ENCODE results near the gene BAIAP3.
"Not testable (repeated sequence)": the region's sequence is repeated elsewhere in the genome, so short reads cannot be mapped to it uniquely, and the experiment has no call there.

BAIAP3 gene

GRCh38 chr16:1317479-1318267 lies 15.8 kb upstream of the BAIAP3 start:
- DNase-seq = no peak

- no peak for DNase-seq
These were observed 15.2 kb upstream of the BAIAP3 start for GRCh38 chr16:1318268-1318545.

GRCh38 chr16:1319041-1319440 lies 14.4 kb upstream of the BAIAP3 start:
- no peak for DNase-seq

- DNase-seq = no peak
These were observed 13.3 kb upstream of the BAIAP3 start for GRCh38 chr16:1320097-1320496.

- DNase-seq = no peak
These were observed 12.7 kb upstream of the BAIAP3 start for GRCh38 chr16:1320658-1321240.

- no peak for DNase-seq
These were observed 11.0 kb upstream of the BAIAP3 start for GRCh38 chr16:1322407-1322806.

GRCh38 chr16:1323296-1324239 lies 9.9 kb upstream of the BAIAP3 start:
- DNase-seq = no peak

GRCh38 chr16:1324286-1324826 lies 9.1 kb upstream of the BAIAP3 start:
- no peak for DNase-seq

- no peak for DNase-seq
These were observed 8.2 kb upstream of the BAIAP3 start for GRCh38 chr16:1325261-1325660.

GRCh38 chr16:1325673-1326371 lies 7.6 kb upstream of the BAIAP3 start:
- no peak for DNase-seq

GRCh38 chr16:1326391-1326790 lies 7.1 kb upstream of the BAIAP3 start:
- DNase-seq = no peak

- DNase-seq = no peak
These were observed 6.4 kb upstream of the BAIAP3 start for GRCh38 chr16:1326946-1327618.

GRCh38 chr16:1327619-1327947 lies 5.9 kb upstream of the BAIAP3 start:
- no peak for DNase-seq

GRCh38 chr16:1328136-1328535 lies 5.3 kb upstream of the BAIAP3 start:
- not testable (repeated sequence) for DNase-seq

- not testable (repeated sequence) for DNase-seq
These were observed 4.5 kb upstream of the BAIAP3 start for GRCh38 chr16:1328961-1329360.

- DNase-seq = no peak
These were observed 3.1 kb upstream of the BAIAP3 start for GRCh38 chr16:1330260-1330914.

GRCh38 chr16:1330931-1331711 lies 2.3 kb upstream of the BAIAP3 start:
- DNase-seq = no peak

GRCh38 chr16:1331712-1332617 lies 1.5 kb upstream of the BAIAP3 start:
- peak; percentile 67 for DNase-seq

GRCh38 chr16:1332618-1333148 lies 762 bp upstream of the BAIAP3 start:
- DNase-seq = no peak

Measured in right kidney (tissue), 1 donor.